B cell (primary cell): ENCODE measurements around the gene NEXMIF.

Experiments
- CTCF ChIP-seq: fragments of 200-600 bp; IDR thresholded peaks from one replicate; pipeline ENCODE4 v1.8.0; 2022; ENCODE audit warnings: antibody characterized with exemption, mild to moderate bottlenecking
- EZH2 ChIP-seq: IDR thresholded peaks from 2 replicates; pipeline ENCODE4 v1.6.1; 2012; ENCODE audit warnings: borderline replicate concordance, low read depth, mild to moderate bottlenecking, moderate library complexity, low read length; ENCODE audit not compliant: insufficient read depth, poor library complexity, severe bottlenecking

- TF ChIP-seq CTCF (no peak), EZH2 (no peak)
Measured at GRCh38 chrX:74853255-74853654, 72.0 kb downstream of the NEXMIF start.
